HG03378 (cell line): ENCODE results near the gene THEM4.
"Not testable (repeated sequence)": the region's sequence is repeated elsewhere in the genome, so short reads cannot be mapped to it uniquely, and the experiment has no call there.

Experiments
- ATAC-seq: cut with Tn5 transposase; IDR thresholded peaks from one replicate; pipeline ENCODE4 v1.9.1; 2021; ENCODE audit warnings: mild to moderate bottlenecking, moderate library complexity; ENCODE audit not compliant: unreplicated experiment

THEM4 gene

DNA sequence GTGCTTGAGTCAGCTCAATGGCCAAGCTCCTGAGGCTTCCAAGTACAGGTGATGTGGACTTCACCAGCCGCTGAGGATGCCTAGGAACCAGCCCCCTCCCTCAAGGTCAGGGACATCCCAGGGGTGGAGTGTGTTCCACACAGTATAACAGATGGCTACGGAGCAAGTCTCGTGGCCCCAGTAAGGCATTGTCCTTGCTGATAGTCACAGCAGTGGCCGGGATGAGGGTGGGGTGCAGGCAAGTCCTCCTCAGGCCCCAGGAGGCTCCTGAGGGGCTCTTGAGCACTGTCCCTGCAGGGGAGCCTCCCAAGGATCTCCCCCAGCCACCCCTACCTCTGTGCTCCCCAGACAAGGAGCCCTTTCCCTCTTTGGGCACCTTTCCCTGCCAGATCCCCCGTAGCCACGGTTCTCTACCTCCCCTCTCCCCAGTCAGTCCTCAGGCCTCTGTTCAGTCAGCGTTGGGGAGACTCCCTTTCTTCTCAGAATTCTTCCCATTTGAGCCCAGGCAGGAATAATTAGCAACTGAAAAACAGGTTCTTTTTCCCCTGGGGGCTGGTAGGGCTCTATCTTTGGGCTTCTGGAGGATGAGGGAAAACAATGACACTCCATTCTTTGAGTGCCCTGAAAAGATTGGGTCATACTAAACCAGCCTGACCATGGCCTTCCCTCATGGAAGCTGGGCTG is 48.7 kb downstream of the THEM4 start:
- ATAC-seq: no peak

DNA sequence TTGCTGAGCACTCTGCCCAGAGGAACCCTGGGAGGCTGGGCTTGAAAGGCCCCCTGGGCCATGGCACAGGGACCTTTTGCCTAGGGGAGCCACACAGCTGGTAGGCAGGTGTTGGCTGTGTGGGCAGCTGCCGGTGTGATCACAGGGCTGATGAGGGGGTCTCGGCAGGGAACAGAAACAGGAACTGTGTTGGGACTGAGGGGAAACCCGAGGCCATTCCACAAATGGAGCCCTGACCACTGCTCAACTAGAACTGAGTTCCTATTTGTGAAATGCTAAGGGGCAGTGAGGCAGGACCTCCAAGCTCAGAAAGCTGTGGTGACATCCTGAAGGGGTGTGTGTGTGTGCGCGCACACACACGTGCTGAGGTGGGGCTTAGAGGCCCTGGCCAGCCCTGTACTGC is 49.4 kb downstream of the THEM4 start:
- ATAC-seq: no peak

DNA sequence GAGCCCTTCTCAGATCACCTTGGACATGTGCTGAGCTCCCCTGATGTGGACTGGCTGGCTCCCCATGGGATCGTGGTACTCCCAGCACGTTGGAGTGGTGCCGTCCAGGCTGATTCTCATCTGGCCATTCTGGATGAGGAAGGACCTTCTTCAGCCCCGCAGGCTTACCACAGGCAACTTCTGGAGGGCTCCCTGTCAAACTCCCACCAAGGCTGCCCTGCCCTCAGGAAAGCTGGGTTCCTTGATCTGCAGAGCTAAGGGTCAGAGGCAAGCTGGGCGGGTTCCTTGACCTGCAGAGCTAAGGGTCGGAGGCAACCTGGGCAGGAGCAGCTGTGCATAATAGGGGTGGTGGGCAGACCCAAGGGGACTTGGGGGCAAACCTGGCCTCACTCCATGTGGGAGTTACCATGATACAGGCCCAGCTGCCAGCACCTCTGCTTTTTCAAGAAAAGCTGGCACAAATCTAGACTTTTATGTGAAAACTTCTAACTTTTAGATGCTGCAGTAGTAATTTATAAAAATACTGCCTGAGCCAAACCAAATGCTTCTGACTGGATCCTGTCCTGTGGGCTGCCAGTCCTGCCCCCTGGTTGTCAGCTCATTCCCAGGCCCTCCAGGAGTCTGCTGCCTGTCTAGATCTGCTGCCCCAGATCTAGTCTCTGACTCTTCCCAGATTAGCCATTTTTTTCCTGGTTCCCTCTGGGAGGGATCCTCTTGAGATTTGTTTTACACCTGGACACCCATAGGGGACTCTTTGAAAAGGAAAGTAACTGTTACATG is 50.2 kb downstream of the THEM4 start:
- no peak for ATAC-seq

GRCh38 chr1:151858030-151858746 is 51.1 kb downstream of the THEM4 start:
- no peak for ATAC-seq

GRCh38 chr1:151855933-151856332 is 53.4 kb downstream of the THEM4 start:
- no peak for ATAC-seq

DNA sequence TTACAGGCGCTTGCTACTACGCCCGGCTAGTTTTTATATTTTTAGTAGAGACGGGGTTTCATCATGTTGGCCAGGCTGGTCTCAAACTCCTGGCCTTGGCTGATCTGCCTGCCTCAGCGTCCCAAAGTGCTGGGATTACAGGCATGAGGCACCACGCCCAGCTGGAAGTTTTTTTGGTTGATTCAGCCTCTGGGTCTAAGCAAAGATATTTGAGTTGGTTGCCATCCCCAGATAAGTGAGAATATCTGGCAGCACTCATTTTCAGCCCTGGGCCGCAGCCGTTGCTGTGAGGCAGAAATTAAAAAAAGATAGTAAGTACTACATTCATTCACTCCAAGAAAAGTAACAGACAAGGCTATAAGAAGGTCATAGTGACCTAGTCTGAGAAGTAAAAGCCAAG is 53.8 kb downstream of the THEM4 start:
- ATAC-seq: not testable (repeated sequence)

DNA sequence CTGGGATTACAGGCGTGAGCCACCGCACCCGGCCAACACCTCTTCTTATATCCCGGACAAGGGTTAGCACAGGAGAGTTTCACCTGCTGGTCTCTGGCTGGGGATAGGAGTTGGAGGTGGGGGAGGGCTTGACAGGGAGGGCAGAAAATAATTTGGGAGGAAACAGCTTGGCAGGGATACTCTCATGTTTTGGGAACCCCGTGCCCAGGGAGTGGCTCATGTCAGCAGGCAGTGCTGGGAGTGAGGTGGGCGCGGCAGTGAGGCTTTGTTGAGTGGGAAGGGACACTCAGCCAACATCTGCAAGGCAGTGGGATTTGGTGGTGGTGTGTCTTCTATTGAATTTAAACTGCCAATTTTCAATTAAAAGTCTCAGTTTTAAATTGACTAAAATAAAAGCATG is 54.7 kb downstream of the THEM4 start:
- no peak for ATAC-seq

GRCh38 chr1:151853411-151853943 is 55.8 kb downstream of the THEM4 start, which contains the start of gene THEM5:
THEM5 (minus strand) TSS chr1:151853712; CDS start chr1:151853565, 147 bp downstream.
- ATAC-seq: no peak

GRCh38 chr1:151852733-151853132 is 56.6 kb downstream of the THEM4 start:
- ATAC-seq: no peak

DNA sequence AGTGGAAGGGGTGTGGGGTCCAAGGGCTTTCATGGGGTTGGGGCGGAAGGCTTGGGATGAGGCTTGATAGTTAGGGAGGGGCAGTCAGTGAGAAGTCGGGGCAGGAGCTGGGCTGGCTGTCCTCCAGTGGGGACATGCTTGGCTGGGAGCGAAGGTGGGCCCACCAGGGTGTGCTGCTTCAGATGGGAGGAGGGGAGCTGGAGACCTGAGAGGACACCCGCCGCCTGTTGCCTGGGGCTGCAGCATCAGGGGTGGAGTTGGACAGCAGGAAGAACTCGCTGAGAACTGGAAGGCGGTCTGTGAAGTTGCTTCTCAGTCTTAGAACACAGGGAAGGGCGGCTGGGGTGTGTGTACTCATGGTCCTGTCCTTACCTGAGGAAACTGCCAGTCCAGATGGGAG is 57.4 kb downstream of the THEM4 start:
- ATAC-seq: no peak

GRCh38 chr1:151849871-151850270 is 59.4 kb downstream of the THEM4 start:
- no peak for ATAC-seq

- no peak for ATAC-seq
Observed at GRCh38 chr1:151849126-151849525, 60.2 kb downstream of the THEM4 start.

DNA sequence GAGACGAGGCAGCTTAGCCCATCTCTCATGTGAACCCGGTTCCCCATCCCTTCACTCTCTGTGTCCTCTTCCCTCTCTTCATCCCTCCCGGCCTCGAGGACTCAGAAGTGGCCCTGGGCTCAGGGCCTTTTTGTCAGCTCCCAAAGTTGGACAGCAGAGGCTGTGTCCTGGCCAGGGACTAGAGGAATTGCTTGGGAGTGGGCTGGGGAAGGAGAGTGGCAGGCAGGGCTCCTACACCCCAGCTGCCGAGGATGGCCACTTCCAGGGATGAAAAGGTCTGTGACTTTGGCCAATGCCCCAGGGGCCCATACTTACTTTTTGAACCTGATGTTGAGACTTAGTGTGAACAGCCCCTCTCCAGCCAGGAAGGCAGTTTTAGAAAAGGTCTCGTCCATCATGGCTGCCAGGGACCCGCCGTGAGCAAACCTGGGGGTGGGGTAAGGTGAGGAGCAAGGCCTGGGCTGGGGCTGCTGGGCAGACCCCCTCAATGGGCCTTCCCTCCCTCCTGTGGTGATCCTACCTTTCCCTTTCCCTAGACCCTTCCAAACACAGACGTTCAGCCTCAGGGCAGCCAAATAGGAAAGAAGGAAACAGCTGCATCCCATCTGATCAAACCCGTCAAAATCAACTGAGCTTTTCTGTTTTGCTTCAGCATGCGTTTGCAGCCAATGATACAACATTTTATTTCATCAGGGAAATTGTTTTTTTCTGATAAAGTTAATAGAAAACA is 61.3 kb downstream of the THEM4 start:
- ATAC-seq: no peak

DNA sequence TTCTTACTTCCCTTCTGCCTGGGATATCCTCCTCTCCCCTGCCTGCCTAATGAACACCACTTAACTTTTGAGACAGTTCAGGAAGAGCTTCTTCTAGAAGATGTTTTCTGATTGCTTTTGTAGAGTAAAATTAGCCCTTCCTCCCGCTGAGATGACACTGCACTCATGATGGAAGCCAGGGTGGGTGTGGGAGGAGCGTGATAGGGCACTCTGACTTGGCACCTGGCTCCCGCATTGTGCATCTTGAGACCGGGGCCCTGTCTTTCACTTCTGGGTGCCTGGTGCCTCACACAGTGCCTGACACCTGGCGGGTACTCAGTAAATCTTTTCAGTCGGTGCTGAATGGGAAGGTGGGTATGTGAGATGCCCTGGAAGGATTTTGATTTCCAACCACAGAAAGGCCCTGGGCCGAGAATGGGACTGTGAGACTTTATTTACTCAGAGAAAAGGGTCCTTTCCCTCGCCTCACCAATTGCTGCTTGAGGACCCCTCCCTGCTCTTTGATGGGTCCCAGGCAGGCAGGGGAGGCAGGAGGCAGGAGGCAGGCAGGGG is 62.5 kb downstream of the THEM4 start:
- no peak for ATAC-seq

- ATAC-seq: no peak
Observed at GRCh38 chr1:151846062-151846568, 63.2 kb downstream of the THEM4 start.

- ATAC-seq: no peak
Observed at GRCh38 chr1:151843398-151843797, 65.9 kb downstream of the THEM4 start.

DNA sequence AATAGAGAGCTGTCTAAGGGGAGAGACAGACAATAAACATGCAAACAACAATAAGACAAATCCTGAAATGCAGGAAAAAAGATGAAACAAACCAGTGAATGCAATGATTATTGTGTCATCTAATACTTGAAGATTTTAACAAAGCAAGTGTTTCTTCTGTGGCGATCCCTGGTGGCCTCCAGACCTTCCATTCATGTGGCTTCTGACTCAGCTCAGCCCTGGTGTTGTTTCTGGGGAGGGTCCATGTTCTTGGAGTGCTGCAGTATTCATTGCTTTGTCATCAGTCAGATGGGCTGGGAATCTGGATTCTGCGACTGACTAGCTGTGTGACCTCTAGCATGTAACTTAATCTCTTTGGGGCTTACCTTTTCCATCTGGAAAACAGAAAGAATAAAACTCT is 68.2 kb downstream of the THEM4 start:
- no peak for ATAC-seq

GRCh38 chr1:151840421-151840820 is 68.9 kb downstream of the THEM4 start:
- ATAC-seq: no peak

DNA sequence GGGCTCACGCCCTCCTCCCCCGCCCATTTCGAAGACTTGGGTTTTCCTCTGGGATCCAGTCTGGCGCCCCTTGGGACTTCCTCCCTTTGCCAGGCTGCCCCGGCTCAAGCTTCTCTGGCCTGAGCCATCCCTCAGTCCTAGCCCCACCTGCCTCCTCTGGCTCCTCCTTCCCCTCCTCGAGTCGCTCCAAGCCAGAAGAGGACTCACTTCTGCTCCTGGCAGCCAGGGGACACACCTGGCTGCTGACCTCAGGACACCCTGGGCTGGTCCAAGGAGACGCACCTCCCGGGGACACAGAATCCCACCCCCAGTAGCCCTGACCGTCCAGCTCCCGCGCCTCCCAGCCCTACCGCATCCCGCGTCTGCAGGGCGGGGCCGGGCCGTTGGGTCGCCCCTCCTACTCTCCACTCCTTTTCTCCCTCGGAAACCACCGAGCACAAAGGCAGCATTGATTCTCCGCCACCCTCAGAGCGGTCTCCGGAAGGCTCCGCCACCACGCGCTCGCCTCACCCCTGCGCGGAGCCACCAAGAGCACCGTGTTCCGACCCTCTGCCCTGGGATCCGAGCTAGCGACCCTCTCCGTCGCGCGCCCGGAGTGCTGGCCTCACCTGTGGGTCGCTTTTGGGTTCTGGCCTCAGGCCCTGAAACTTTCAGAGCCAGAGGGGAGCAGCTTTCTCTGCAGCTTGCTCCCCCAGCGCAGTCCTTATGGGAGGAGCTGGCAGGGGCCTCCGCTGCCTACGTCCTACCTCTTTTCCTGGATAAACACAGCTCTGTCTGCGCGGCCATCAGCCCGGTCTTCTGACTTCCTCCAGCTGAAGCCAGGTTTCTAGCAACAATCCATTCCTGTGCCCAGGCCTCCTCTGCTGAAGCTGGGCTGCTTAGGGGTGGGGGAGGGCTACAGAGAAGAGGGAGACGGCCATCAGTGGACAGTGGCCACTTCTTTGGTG is 69.6 kb downstream of the THEM4 start, which contains the start of gene C2CD4D:
Gene C2CD4D (minus strand): TSS at position 364 of the 947 bp plus-strand sequence. CDS start 831 bp downstream, outside the sequence.
- no peak for ATAC-seq
